IMR-90 (cell line): ENCODE results near the gene ADAMTS10.

ENCODE experiments used
- FOS ChIP-seq: fragments of 150-350 bp; IDR thresholded peaks from 2 replicates; pipeline ENCODE4 v1.6.1; 2016; ENCODE audit warnings: low read depth, low read length
- POLR2A ChIP-seq: IDR thresholded peaks from 2 replicates; pipeline ENCODE4 v1.6.1; 2012; ENCODE audit warnings: mild to moderate bottlenecking, low read depth, low read length
- TF ChIP-seq, protein P1 (sequence below): fragments of 150-350 bp; IDR thresholded peaks from 2 replicates; pipeline ENCODE4 v1.6.1; 2016; ENCODE audit warnings: low read depth, mild to moderate bottlenecking, low read length, moderate library complexity, borderline replicate concordance

DNA sequence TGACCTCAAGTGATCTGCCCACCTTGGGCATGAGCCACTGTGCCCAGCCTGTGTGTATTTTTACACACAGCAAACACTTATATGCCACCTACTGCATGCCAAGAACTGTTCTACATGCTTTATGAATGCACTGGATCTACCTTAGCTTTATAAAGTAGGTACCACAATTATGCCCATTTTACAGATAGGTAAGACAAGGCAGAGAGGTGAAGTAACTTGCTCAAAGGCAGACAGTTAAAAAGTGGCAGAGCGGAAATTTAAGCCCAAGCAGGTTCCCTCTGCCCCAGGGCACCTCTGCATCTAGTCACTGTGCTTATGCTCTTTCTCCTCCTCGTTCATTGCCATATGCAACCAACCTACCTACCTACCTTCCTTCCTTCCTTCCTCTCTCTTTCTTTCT lies 10.5 kb downstream of the ADAMTS10 start:
- TF ChIP-seq FOS (no peak), POLR2A (no peak)
- TF ChIP-seq, protein P1, sequence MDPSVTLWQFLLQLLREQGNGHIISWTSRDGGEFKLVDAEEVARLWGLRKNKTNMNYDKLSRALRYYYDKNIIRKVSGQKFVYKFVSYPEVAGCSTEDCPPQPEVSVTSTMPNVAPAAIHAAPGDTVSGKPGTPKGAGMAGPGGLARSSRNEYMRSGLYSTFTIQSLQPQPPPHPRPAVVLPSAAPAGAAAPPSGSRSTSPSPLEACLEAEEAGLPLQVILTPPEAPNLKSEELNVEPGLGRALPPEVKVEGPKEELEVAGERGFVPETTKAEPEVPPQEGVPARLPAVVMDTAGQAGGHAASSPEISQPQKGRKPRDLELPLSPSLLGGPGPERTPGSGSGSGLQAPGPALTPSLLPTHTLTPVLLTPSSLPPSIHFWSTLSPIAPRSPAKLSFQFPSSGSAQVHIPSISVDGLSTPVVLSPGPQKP = no peak
